Dedifferentiated amniotic fluid mesenchymal stem cell (primary cell): ENCODE measurements around the gene SEPTIN12.

Experiments used
- DNase-seq: peaks from one replicate; pipeline ENCODE4 v3.0.0-alpha.2; 2016; ENCODE audit errors: extremely low spot score

Gene SEPTIN12

GRCh38 chr16:4729876-4730275 is 58.3 kb downstream of the SEPTIN12 start:
- DNase-seq = no peak

DNA sequence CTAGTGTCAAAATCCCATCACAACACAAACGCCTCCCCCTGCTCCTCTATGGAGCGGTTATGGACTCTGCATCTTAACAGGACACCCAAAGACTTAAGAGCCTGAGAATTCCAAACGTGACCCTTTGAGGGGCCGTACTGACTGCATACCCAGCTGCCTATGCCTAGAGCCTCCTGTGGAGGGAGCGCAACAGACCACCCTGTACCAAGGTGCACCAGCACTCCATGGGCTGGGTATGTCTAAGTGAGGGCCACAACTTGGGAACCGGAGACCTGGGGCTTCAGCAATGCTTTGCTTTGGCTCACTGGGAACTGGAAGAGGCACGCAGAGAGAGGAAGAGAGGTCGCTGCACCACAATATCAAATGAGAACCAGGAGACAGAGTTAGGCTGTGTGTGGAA is 59.5 kb downstream of the SEPTIN12 start:
- DNase-seq = no peak
